Right renal cortex interstitium (tissue), 3 donors: Measurements from ENCODE around the gene CGRRF1. TPM values are rescaled to one million over a fixed set of nuclear protein-coding genes. Genes with fewer than 3 reads are reported as not detected.

Experiments used
- DNase-seq, 3 donors: peaks; one replicate each; pipeline ENCODE4 v3.0.0-alpha.2; 2013; ENCODE audit warnings: low read depth in 3 of 3, low spot score in 2 of 3
- polyA plus RNA-seq, 3 donors: library from polyadenylated mRNA; unstranded; fragments of 120-200 nt; gene quantifications; one replicate each; pipeline ENCODE4 v1.2.1, GENCODE V29; 2013; ENCODE audit not compliant: insufficient read length in 3 of 3

The CGRRF1 gene
- polyA plus RNA-seq, 3 donors: 33.9 to 42.7 (median 39.7) TPM

GRCh38 chr14:54570631-54571415, 61.1 kb downstream of the CGRRF1 start:
- no peak for DNase-seq

- DNase-seq: no peak
Observed at GRCh38 chr14:54572316-54572715, 62.6 kb downstream of the CGRRF1 start.

- DNase-seq: no peak
Observed at GRCh38 chr14:54574528-54574927, 64.8 kb downstream of the CGRRF1 start.

- DNase-seq: no peak
Observed at GRCh38 chr14:54577494-54577893, 67.8 kb downstream of the CGRRF1 start.

GRCh38 chr14:54577977-54578376, 68.3 kb downstream of the CGRRF1 start:
- no peak for DNase-seq

- no peak for DNase-seq
Observed at GRCh38 chr14:54579621-54580020, 69.9 kb downstream of the CGRRF1 start.

- no peak for DNase-seq
Observed at GRCh38 chr14:54580933-54581332, 71.2 kb downstream of the CGRRF1 start.

GRCh38 chr14:54582334-54582733, 72.6 kb downstream of the CGRRF1 start:
- no peak for DNase-seq

GRCh38 chr14:54584097-54584496, 74.4 kb downstream of the CGRRF1 start:
- no peak for DNase-seq

- DNase-seq: no peak
Observed at GRCh38 chr14:54585214-54585613, 75.5 kb downstream of the CGRRF1 start.

Other genes with a start within 250 kb of the CGRRF1 start
- gene CDKN3, start 112.9 kb upstream of the CGRRF1 start, polyA plus RNA-seq: 10 to 100 TPM; 24.4 to 28.4 (median 24.8) TPM
- gene CNIH1, start 68.5 kb upstream of the CGRRF1 start, polyA plus RNA-seq: 100 to 1,000 TPM; 156 to 157 (median 156) TPM
- 100 to 1,000 TPM in 2 of 3 donors, 10 to 100 TPM in 1; 97.8 to 107 (median 105) TPM for gene GMFB, start 20.9 kb upstream of the CGRRF1 start, polyA plus RNA-seq
- 1 to 10 TPM; 7.8 to 8.1 (median 8.0) TPM for gene SAMD4A, start 57.2 kb downstream of the CGRRF1 start, polyA plus RNA-seq